Progenitor cell of endocrine pancreas (in vitro differentiated cells): Measurements from ENCODE around the gene SPEM2. TPM values are rescaled to one million over a fixed set of nuclear protein-coding genes. Genes with fewer than 3 reads are reported as not detected.

Experiments
- DNase-seq: peaks from one replicate; pipeline ENCODE4 v3.0.0; 2021; ENCODE audit warnings: low spot score; ENCODE audit not compliant: unreplicated experiment
- H3K27ac Mint-ChIP-seq: 2 replicates; pipeline ENCODE4 v1.8.0; 2021; ENCODE audit warnings: mild to moderate bottlenecking, moderate library complexity, mixed read lengths
- H3K27me3 Mint-ChIP-seq: 2 replicates; pipeline ENCODE4 v1.8.0; 2021; ENCODE audit warnings: mixed read lengths
- H3K36me3 Mint-ChIP-seq: 2 replicates; pipeline ENCODE4 v1.8.0; 2022; ENCODE audit warnings: mixed read lengths; ENCODE audit not compliant: insufficient read depth
- H3K4me1 Mint-ChIP-seq: 2 replicates; pipeline ENCODE4 v1.8.0; 2021; ENCODE audit warnings: low read depth, mixed read lengths
- H3K4me3 Mint-ChIP-seq: 2 replicates; pipeline ENCODE4 v1.8.0; 2021; ENCODE audit warnings: low read depth, mild to moderate bottlenecking, moderate library complexity, mixed read lengths
- H3K9me3 Mint-ChIP-seq: 2 replicates; pipeline ENCODE4 v1.8.0; 2021; ENCODE audit warnings: low read depth, mixed read lengths
- CTCF ChIP-seq: fragments of 200-600 bp; sonication (generic); IDR thresholded peaks from one replicate; pipeline ENCODE4 v1.5.0; 2021; ENCODE audit warnings: antibody characterized with exemption, mild to moderate bottlenecking; ENCODE audit not compliant: unreplicated experiment
- total RNA-seq: library from RNA; stranded (reverse); gene quantifications from 2 replicates; pipeline ENCODE4 v1.2.1, GENCODE V29; 2021

Gene SPEM2
- total RNA-seq, 1 donor from 2014 or later = not detected

- no peak for TF ChIP-seq CTCF
- no peaks in the 10 kb centered on the region for H3K4me1 Mint-ChIP-seq
- no peak for DNase-seq
- no peaks in the 10 kb centered on the region for H3K36me3 Mint-ChIP-seq
- no peak overlapping the region for H3K4me3 Mint-ChIP-seq
- H3K27me3 Mint-ChIP-seq = no peaks in the 10 kb centered on the region
- no peaks in the 10 kb centered on the region for H3K9me3 Mint-ChIP-seq
- no peak overlapping the region for H3K27ac Mint-ChIP-seq
Measured at GRCh38 chr17:7426896-7427489, 1.6 kb downstream of the SPEM2 start.

GRCh38 chr17:7427549-7427948 is 2.1 kb downstream of the SPEM2 start:
- Mint-ChIP-seq H3K27me3 (no peaks in the 10 kb centered on the region), H3K36me3 (no peaks in the 10 kb centered on the region), H3K4me1 (no peaks in the 10 kb centered on the region), H3K4me3 (no peak overlapping the region), H3K27ac (no peak overlapping the region), H3K9me3 (no peaks in the 10 kb centered on the region)
- no peak for TF ChIP-seq CTCF
- no peak for DNase-seq

- Mint-ChIP-seq H3K36me3 (no peaks in the 10 kb centered on the region), H3K27me3 (no peaks in the 10 kb centered on the region), H3K27ac (no peak within 1 kb of the TSS), H3K9me3 (no peaks in the 10 kb centered on the region), H3K4me3 (no peak within 1 kb of the TSS), H3K4me1 (no peaks in the 10 kb centered on the region)
- no peak for DNase-seq
- TF ChIP-seq CTCF = no peak
Measured at GRCh38 chr17:7428557-7428956, 3.1 kb downstream of the SPEM2 start, which contains the start of gene SPEM3. TSS of gene SPEM3 (plus strand) at chr17:7428857. CDS start at chr17:7428903, 46 bp downstream.

- Mint-ChIP-seq H3K4me3 (no peak overlapping the region), H3K4me1 (no peaks in the 10 kb centered on the region), H3K36me3 (no peaks in the 10 kb centered on the region), H3K27me3 (no peaks in the 10 kb centered on the region), H3K9me3 (no peaks in the 10 kb centered on the region), H3K27ac (no peak overlapping the region)
- DNase-seq = no peak
- TF ChIP-seq CTCF = no peak
Measured at GRCh38 chr17:7429722-7430121, 4.3 kb downstream of the SPEM2 start.

- peaks cover 3% of the 10 kb centered on the region for H3K27me3 Mint-ChIP-seq
- no peak for TF ChIP-seq CTCF
- no peaks in the 10 kb centered on the region for H3K36me3 Mint-ChIP-seq
- H3K4me1 Mint-ChIP-seq = peaks cover 1% of the 10 kb centered on the region
- H3K4me3 Mint-ChIP-seq = no peak overlapping the region
- no peak overlapping the region for H3K27ac Mint-ChIP-seq
- H3K9me3 Mint-ChIP-seq = no peaks in the 10 kb centered on the region
- DNase-seq = no peak
Measured at GRCh38 chr17:7431231-7431630, 5.8 kb downstream of the SPEM2 start.
